ENCODE results near the gene ABCA5. TPM values are rescaled to one million over a fixed set of nuclear protein-coding genes. Genes with fewer than 3 reads are reported as not detected.

Gene ABCA5
- total and polyA plus RNA-seq, 7 donors: 8.7 to 81.5 (median 54.9) TPM

GRCh38 chr17:69236946-69237345 is 90.0 kb downstream of the ABCA5 start:
- H3K4me1 ChIP-seq: no peaks in the 10 kb centered on the region
- ATAC-seq: no peak
- no peak overlapping the region for H3K4me3 ChIP-seq
- peaks cover 0 to 37% of the 10 kb centered on the region in 2 donors for H3K36me3 ChIP-seq (ENCODE audit: insufficient read depth in 1 of 2, low read depth in 1 of 2)
- TF ChIP-seq, protein P1, sequence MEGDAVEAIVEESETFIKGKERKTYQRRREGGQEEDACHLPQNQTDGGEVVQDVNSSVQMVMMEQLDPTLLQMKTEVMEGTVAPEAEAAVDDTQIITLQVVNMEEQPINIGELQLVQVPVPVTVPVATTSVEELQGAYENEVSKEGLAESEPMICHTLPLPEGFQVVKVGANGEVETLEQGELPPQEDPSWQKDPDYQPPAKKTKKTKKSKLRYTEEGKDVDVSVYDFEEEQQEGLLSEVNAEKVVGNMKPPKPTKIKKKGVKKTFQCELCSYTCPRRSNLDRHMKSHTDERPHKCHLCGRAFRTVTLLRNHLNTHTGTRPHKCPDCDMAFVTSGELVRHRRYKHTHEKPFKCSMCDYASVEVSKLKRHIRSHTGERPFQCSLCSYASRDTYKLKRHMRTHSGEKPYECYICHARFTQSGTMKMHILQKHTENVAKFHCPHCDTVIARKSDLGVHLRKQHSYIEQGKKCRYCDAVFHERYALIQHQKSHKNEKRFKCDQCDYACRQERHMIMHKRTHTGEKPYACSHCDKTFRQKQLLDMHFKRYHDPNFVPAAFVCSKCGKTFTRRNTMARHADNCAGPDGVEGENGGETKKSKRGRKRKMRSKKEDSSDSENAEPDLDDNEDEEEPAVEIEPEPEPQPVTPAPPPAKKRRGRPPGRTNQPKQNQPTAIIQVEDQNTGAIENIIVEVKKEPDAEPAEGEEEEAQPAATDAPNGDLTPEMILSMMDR (IDR thresholded peaks at IDR 0.05): no peak
- intact Hi-C loops (cut with DNase I): loop anchor here (5.0 to 10.0 kb wide), 2 partner anchors 460 to 462 kb away; no protein-coding TSS in a partner anchor
- no peak for DNase-seq
- no peaks in the 10 kb centered on the region for H3K27me3 ChIP-seq (ENCODE audit: insufficient read depth in 3 of 3, low read length in 2 of 3)
- H3K27ac ChIP-seq: no peak overlapping the region
- 56 to 78% (median 67%) methylated on average over 3 of the region's 3 CpGs for WGBS, 3 donors
- H3K9me3 ChIP-seq: peaks cover 12% of the 10 kb centered on the region

- intact Hi-C loops (cut with DNase I): loop anchor here (5.0 to 10.0 kb wide), 2 partner anchors 459 to 462 kb away; no protein-coding TSS in a partner anchor
- no peaks in the 10 kb centered on the region for H3K27me3 ChIP-seq (ENCODE audit: insufficient read depth in 3 of 3, low read length in 2 of 3)
- H3K27ac ChIP-seq: no peak overlapping the region
- H3K4me3 ChIP-seq: no peak overlapping the region
- H3K9me3 ChIP-seq: peaks cover 12% of the 10 kb centered on the region
- no peak for DNase-seq
- H3K36me3 ChIP-seq (ENCODE audit: insufficient read depth in 1 of 2, low read depth in 1 of 2): peaks cover 0 to 32% of the 10 kb centered on the region in 2 donors
- no peak for ATAC-seq
- no peaks in the 10 kb centered on the region for H3K4me1 ChIP-seq
- TF ChIP-seq, protein P1 (IDR thresholded peaks at IDR 0.05): no peak
- WGBS, 3 donors: 58 to 73% (median 59%) methylated on average over 2 of the region's 2 CpGs
Observed at GRCh38 chr17:69236464-69236863, 90.5 kb downstream of the ABCA5 start.

DNA sequence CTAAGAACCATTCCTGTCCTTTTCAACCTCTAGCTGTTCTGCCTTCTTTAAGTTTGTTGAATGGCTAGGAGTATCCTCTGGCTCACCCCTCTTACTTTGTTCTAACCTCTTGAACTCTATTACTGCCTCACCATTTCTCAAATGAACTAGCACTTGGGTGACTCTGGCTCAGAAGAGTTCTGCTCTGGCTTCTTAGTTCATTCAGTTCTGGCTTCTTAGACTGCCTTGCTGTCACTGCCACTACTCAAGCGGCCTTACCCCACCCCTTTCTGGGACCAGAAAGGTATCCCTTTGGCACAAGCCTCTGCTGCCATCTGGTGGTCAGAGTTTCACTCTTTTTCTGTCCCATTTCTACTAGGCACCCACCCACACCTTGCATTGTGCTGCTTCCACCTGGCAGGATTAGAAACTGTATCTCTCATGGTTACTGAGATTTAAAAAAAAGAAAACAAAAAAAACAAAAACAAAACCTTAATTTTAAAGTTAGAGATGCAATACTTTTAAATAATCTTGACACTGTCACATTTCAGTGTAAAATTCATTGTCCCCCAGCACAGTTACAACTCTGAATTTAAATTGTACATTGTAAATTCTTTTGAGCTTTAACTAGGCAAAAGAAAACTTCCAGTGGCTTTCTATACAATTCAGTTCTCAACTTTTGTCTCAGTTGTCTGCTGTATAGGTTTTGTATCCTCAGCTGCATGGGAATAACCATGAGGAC is 91.4 kb downstream of the ABCA5 start:
- Histone ChIP-seq H3K27me3 (ENCODE audit: insufficient read depth in 3 of 3, low read length in 2 of 3) (no peaks in the 10 kb centered on the region), H3K4me3 (no peak overlapping the region), H3K27ac (no peak overlapping the region), H3K4me1 (no peaks in the 10 kb centered on the region), H3K36me3 (ENCODE audit: insufficient read depth in 1 of 2, low read depth in 1 of 2) (peaks cover 0 to 23% of the 10 kb centered on the region in 2 donors), H3K9me3 (peaks cover 12% of the 10 kb centered on the region)
- TF ChIP-seq, protein P1 (IDR thresholded peaks at IDR 0.05): peak; percentile 58
- WGBS, 3 donors: 20 to 35% (median 30%) methylated on average over 1 of the region's 1 CpG
- peak; percentile 67 to 80 for DNase-seq
- intact Hi-C loops (cut with DNase I): loop anchor here (5.0 to 10.0 kb wide), 2 partner anchors 458 to 461 kb away; no protein-coding TSS in a partner anchor
- peak; percentile 39 to 74 (median 66) for ATAC-seq

DNA sequence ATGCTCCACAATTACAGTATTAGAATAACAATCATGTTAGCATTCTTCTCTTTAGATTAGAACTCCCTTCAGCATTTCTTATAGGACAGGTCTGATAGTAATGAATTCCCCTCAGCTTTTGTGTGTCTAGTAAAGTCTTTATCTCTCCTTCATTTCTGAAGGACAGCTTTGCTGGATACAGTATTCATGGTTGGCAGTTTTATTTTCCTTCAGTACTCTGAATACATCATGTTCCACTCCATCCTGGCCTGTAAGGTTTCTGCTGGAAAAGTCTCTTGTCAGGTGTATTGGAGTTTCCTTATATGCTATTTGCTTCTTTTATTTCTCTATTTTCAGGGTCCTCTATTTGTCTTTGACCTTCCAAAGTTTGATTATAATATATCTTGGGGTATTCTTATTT is 94.3 kb downstream of the ABCA5 start:
- intact Hi-C loops (cut with DNase I): loop anchor here in 1 of 2 donors (10.0 kb wide), 1 partner anchor 458 kb away; no protein-coding TSS in a partner anchor
- Histone ChIP-seq H3K27me3 (ENCODE audit: insufficient read depth in 3 of 3, low read length in 2 of 3) (no peaks in the 10 kb centered on the region), H3K4me1 (no peaks in the 10 kb centered on the region), H3K4me3 (no peak overlapping the region), H3K36me3 (ENCODE audit: insufficient read depth in 1 of 2, low read depth in 1 of 2) (no peaks in the 10 kb centered on the region), H3K9me3 (peaks cover 12% of the 10 kb centered on the region), H3K27ac (no peak overlapping the region)
- ATAC-seq: no peak
- TF ChIP-seq, protein P1 (IDR thresholded peaks at IDR 0.05): no peak
- DNase-seq: no peak
